ENCODE results near the gene GABBR2. TPM values are rescaled to one million over a fixed set of nuclear protein-coding genes. Genes with fewer than 3 reads are reported as not detected.

GABBR2 gene
- total and polyA plus RNA-seq, 2 experiments from 2014 or later = 0.89 to 1.3 TPM

DNA sequence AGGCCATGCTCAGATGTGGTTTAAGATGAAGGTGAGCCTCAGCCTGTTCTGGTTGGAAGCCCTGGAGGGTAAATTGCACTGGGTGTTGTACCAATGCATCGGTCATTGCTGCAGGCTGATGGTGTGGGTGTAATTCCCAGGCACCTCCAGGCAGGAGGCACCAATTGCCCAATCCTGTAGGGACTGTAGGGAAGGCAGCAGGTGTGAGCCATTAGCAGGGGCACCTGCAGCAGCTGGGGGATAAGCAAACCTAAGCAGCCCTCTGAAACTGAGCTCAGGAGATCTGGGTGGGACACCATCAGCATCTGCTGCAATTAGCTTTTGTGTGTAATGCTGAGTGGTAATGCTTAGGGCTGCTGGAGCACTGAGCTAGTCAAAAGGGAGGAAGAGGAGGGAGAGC lies 263.2 kb downstream of the GABBR2 start:
- ATAC-seq (peak; percentile 39), DNase-seq (ENCODE audit: low spot score) (no peak)
- no peak overlapping the region for H2AFZ ChIP-seq
- no peaks in the 10 kb centered on the region for H3F3A ChIP-seq (replicated peaks; ENCODE audit: low read depth)
- no peaks in the 10 kb centered on the region for H3K9me2 ChIP-seq (ENCODE audit: insufficient read depth)
- no peak overlapping the region for H3K27ac Mint-ChIP-seq
- no peak overlapping the region for H3K4me3 Mint-ChIP-seq
- no peaks in the 10 kb centered on the region for H3K36me3 ChIP-seq (ENCODE audit: insufficient read depth)
- H3K27ac ChIP-seq (ENCODE audit: low read depth) = no peak overlapping the region
- no peak overlapping the region for H3K4me3 ChIP-seq
- H3K4me1 ChIP-seq (ENCODE audit: insufficient read depth) = peaks cover 5% of the 10 kb centered on the region; the same call in 1 of the 2 replicates
- no peaks in the 10 kb centered on the region for H3K27me3 ChIP-seq (ENCODE audit: insufficient read depth)
- TF ChIP-seq, protein P1, sequence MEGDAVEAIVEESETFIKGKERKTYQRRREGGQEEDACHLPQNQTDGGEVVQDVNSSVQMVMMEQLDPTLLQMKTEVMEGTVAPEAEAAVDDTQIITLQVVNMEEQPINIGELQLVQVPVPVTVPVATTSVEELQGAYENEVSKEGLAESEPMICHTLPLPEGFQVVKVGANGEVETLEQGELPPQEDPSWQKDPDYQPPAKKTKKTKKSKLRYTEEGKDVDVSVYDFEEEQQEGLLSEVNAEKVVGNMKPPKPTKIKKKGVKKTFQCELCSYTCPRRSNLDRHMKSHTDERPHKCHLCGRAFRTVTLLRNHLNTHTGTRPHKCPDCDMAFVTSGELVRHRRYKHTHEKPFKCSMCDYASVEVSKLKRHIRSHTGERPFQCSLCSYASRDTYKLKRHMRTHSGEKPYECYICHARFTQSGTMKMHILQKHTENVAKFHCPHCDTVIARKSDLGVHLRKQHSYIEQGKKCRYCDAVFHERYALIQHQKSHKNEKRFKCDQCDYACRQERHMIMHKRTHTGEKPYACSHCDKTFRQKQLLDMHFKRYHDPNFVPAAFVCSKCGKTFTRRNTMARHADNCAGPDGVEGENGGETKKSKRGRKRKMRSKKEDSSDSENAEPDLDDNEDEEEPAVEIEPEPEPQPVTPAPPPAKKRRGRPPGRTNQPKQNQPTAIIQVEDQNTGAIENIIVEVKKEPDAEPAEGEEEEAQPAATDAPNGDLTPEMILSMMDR (conservative IDR thresholded peaks at IDR 0.05; ENCODE audit: low read depth in 2 of 2) = peak in 1 of 2 experiments; percentile 24; a peak in 1 of 4 replicates
- TF ChIP-seq, protein P2, sequence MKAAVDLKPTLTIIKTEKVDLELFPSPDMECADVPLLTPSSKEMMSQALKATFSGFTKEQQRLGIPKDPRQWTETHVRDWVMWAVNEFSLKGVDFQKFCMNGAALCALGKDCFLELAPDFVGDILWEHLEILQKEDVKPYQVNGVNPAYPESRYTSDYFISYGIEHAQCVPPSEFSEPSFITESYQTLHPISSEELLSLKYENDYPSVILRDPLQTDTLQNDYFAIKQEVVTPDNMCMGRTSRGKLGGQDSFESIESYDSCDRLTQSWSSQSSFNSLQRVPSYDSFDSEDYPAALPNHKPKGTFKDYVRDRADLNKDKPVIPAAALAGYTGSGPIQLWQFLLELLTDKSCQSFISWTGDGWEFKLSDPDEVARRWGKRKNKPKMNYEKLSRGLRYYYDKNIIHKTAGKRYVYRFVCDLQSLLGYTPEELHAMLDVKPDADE (IDR thresholded peaks at IDR 0.05) = no peak
- H3K79me2 ChIP-seq (replicated peaks; ENCODE audit: insufficient read depth) = no peaks in the 10 kb centered on the region
- no peak overlapping the region for H3K4me2 ChIP-seq
- H3K9me3 Mint-ChIP-seq = peaks cover 9% of the 10 kb centered on the region; the same call in 1 of the 3 replicates
- H3K4me1 Mint-ChIP-seq = peaks cover 13% of the 10 kb centered on the region
- H3K36me3 Mint-ChIP-seq (ENCODE audit: low read depth) = peaks cover 7% of the 10 kb centered on the region; the same call in 1 of the 3 replicates
- peaks cover 6% of the 10 kb centered on the region for H3K27me3 Mint-ChIP-seq (ENCODE audit: insufficient read depth, low read depth, poor library complexity)
- H4K20me1 ChIP-seq (replicated peaks; ENCODE audit: insufficient read depth) = no peaks in the 10 kb centered on the region

DNA sequence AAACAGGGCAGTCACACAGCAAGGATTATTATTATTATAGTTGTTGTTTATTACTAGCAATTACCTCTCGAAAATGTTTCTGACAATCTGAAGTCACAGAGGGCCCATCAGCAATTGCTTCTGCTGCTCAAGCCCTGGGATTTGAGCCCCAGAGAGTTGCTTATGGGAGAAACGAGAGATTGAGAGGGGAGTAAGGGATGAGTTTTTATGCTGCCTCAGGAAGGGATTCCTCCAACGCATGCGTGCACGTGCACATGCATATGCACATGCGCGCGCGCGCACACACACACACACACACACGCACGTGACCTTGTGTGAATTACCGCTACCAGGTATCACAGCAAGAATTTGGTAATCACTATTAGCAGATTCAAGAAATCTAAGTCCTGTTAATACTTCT lies 264.1 kb downstream of the GABBR2 start:
- Histone ChIP-seq H3K79me2 (replicated peaks; ENCODE audit: insufficient read depth) (no peaks in the 10 kb centered on the region), H4K20me1 (replicated peaks; ENCODE audit: insufficient read depth) (no peaks in the 10 kb centered on the region), H3K4me2 (no peak overlapping the region), H3F3A (replicated peaks; ENCODE audit: low read depth) (no peaks in the 10 kb centered on the region), H3K36me3 (ENCODE audit: insufficient read depth) (no peaks in the 10 kb centered on the region), H3K27me3 (ENCODE audit: insufficient read depth) (no peaks in the 10 kb centered on the region), H3K4me1 (ENCODE audit: insufficient read depth) (peaks cover 4% of the 10 kb centered on the region; the same call in 1 of the 2 replicates), H2AFZ (no peak overlapping the region), H3K9me2 (ENCODE audit: insufficient read depth) (no peaks in the 10 kb centered on the region), H3K27ac (ENCODE audit: low read depth) (no peak overlapping the region), H3K4me3 (no peak overlapping the region)
- H3K36me3 Mint-ChIP-seq (ENCODE audit: low read depth) = peaks cover under 1% of the 10 kb centered on the region; the same call in 1 of the 3 replicates
- peaks cover 1% of the 10 kb centered on the region for H3K27me3 Mint-ChIP-seq (ENCODE audit: insufficient read depth, low read depth, poor library complexity)
- ATAC-seq (no peak), DNase-seq (ENCODE audit: low spot score) (no peak)
- peaks cover under 1% of the 10 kb centered on the region; the same call in 1 of the 3 replicates for H3K9me3 Mint-ChIP-seq
- no peak for TF ChIP-seq JUNB (IDR thresholded peaks at IDR 0.05; ENCODE audit: unreplicated experiment)
- TF ChIP-seq, protein P3, sequence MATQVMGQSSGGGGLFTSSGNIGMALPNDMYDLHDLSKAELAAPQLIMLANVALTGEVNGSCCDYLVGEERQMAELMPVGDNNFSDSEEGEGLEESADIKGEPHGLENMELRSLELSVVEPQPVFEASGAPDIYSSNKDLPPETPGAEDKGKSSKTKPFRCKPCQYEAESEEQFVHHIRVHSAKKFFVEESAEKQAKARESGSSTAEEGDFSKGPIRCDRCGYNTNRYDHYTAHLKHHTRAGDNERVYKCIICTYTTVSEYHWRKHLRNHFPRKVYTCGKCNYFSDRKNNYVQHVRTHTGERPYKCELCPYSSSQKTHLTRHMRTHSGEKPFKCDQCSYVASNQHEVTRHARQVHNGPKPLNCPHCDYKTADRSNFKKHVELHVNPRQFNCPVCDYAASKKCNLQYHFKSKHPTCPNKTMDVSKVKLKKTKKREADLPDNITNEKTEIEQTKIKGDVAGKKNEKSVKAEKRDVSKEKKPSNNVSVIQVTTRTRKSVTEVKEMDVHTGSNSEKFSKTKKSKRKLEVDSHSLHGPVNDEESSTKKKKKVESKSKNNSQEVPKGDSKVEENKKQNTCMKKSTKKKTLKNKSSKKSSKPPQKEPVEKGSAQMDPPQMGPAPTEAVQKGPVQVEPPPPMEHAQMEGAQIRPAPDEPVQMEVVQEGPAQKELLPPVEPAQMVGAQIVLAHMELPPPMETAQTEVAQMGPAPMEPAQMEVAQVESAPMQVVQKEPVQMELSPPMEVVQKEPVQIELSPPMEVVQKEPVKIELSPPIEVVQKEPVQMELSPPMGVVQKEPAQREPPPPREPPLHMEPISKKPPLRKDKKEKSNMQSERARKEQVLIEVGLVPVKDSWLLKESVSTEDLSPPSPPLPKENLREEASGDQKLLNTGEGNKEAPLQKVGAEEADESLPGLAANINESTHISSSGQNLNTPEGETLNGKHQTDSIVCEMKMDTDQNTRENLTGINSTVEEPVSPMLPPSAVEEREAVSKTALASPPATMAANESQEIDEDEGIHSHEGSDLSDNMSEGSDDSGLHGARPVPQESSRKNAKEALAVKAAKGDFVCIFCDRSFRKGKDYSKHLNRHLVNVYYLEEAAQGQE (IDR thresholded peaks at IDR 0.05; ENCODE audit: unreplicated experiment) = no peak
- TF ChIP-seq NANOG (IDR thresholded peaks at IDR 0.05; ENCODE audit: borderline replicate concordance) = no peak
- TF ChIP-seq ZNF114 (CRISPR knock-in tag; IDR thresholded peaks at IDR 0.05) = no peak
- no peak for TF ChIP-seq STAT1 (IDR thresholded peaks at IDR 0.05; ENCODE audit: unreplicated experiment)
- H3K4me1 Mint-ChIP-seq = peaks cover 11% of the 10 kb centered on the region
- H3K4me3 Mint-ChIP-seq = no peak overlapping the region
- H3K27ac Mint-ChIP-seq = no peak overlapping the region

Data from GM23338 (cell line).